Tibial artery (tissue), 4 donors: ENCODE results near the gene TCHH.
"Not testable (repeated sequence)": the region's sequence is repeated elsewhere in the genome, so short reads cannot be mapped to it uniquely, and the experiment has no call there.

Experiments
- DNase-seq, 2 donors: peaks; one replicate each; pipeline ENCODE4 v3.0.0-alpha.2; 2019
- H3K27ac ChIP-seq, 2 donors: fragments of 200-600 bp; sonication (generic) in 1 of 2; 1 replicate in 1 of 2; 2 replicates in 1 of 2; pipeline ENCODE4 v1.5.1; 2018 to 2019; ENCODE audit warnings: mild to moderate bottlenecking in 1 of 2
- H3K27me3 ChIP-seq, 2 donors: fragments of 200-600 bp; sonication (generic) in 1 of 2; one replicate each; pipeline versions ENCODE4 v1.5.1 to v1.6.0; 2016 to 2019
- H3K36me3 ChIP-seq, 3 donors: fragments of 200-600 bp; sonication (generic) in 2 of 3; one replicate each; pipeline ENCODE4 v1.5.1; 2016 to 2019; ENCODE audit warnings: mild to moderate bottlenecking in 2 of 3
- H3K4me1 ChIP-seq, 4 donors: fragments of 200-600 bp; sonication (generic) in 2 of 4; 1 replicate in 3 of 4; 2 replicates in 1 of 4; pipeline ENCODE4 v1.5.1; 2016 to 2019
- H3K4me3 ChIP-seq, 2 donors: fragments of 200-600 bp; sonication (generic) in 1 of 2; 1 replicate in 1 of 2; 2 replicates in 1 of 2; pipeline ENCODE4 v1.5.1; 2018 to 2019; ENCODE audit warnings: mild to moderate bottlenecking in 2 of 2
- H3K9me3 ChIP-seq, 3 donors: fragments of 200-600 bp; sonication (generic) in 1 of 3; one replicate each; pipeline ENCODE4 v1.5.1; 2016 to 2019
- CTCF ChIP-seq, 2 experiments: fragments of 200-600 bp in 1 of 2; fragments of 450-650 bp in 1 of 2; IDR thresholded peaks; one replicate each; pipeline ENCODE4 v1.5.1; 2017 to 2019; ENCODE audit warnings: antibody characterized with exemption in 2 of 2, mild to moderate bottlenecking in 1 of 2, moderate library complexity in 1 of 2
- intact Hi-C: fragments of 100-400 bp; cut with DNase I; formaldehyde crosslinking; loops from one replicate; pipeline ENCODE4 v1.15.0; 2023; ENCODE audit warnings: low total_unique reads

TCHH gene

DNA sequence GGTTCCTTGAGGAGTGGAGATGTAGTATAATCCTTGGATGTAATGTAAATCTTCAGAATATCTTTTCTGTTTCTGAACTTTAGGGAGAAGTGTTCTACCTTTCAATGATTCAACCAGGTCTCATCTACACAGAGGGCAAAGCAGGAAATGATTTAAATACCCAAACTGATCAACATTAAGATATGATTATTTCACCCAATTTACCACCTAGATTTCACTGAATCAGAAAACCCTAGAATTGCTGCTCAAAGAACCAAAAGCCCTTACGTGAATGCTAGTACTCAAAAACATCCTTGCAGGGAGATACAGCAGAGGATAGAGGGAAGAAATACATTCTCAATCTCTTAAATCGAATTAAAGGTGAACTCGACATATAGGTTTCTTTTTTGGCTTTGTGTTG is 38.8 kb upstream of the TCHH start:
- Histone ChIP-seq H3K4me3 (no peak overlapping the region), H3K27ac (no peak overlapping the region), H3K36me3 (no peaks in the 10 kb centered on the region), H3K27me3 (no peaks in the 10 kb centered on the region), H3K4me1 (no peaks in the 10 kb centered on the region), H3K9me3 (peaks cover 0 to 6% (median 0%) of the 10 kb centered on the region in 3 donors)
- intact Hi-C loops: no loop called here
- no peak for DNase-seq
- TF ChIP-seq CTCF (IDR thresholded peaks at IDR 0.05): no peak

- Histone ChIP-seq H3K27me3 (no peaks in the 10 kb centered on the region), H3K4me3 (no peak overlapping the region), H3K36me3 (no peaks in the 10 kb centered on the region), H3K4me1 (no peaks in the 10 kb centered on the region), H3K27ac (no peak overlapping the region), H3K9me3 (peaks cover 0 to 15% (median 14%) of the 10 kb centered on the region in 3 donors)
- no peak for TF ChIP-seq CTCF (IDR thresholded peaks at IDR 0.05)
- intact Hi-C loops: no loop called here
- DNase-seq: no peak
Observed at GRCh38 chr1:152151646-152152045, 36.4 kb upstream of the TCHH start.

DNA sequence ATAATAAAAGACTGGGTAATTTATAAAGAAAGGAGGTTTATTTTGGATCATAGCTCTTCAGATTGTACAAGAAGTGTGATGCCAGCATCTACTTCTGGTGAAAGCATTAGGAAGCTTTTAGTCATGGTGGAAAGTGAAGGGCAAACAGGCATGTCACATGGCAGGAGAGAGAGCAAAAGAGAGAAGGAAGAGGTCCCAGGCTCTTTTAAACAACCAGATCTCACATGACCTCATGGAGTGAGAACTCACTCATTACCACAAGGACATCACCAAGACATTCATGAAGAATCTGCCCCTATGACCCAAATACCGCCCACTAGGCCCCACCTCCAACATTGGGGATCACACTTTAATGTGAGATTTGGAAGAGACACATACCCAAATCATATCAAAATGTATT is 33.7 kb upstream of the TCHH start:
- Histone ChIP-seq H3K4me3 (no peak overlapping the region), H3K4me1 (no peaks in the 10 kb centered on the region), H3K27ac (no peak overlapping the region), H3K36me3 (no peaks in the 10 kb centered on the region), H3K27me3 (peaks cover 0 to 3% of the 10 kb centered on the region in 2 donors), H3K9me3 (peaks cover 0 to 15% (median 14%) of the 10 kb centered on the region in 3 donors)
- TF ChIP-seq CTCF (IDR thresholded peaks at IDR 0.05): no peak
- intact Hi-C loops: no loop called here
- no peak for DNase-seq

GRCh38 chr1:152148051-152148450 is 32.8 kb upstream of the TCHH start:
- H3K4me1 ChIP-seq: no peaks in the 10 kb centered on the region
- no peak overlapping the region for H3K4me3 ChIP-seq
- H3K27ac ChIP-seq: no peak overlapping the region
- DNase-seq: no peak
- intact Hi-C loops: no loop called here
- H3K27me3 ChIP-seq: peaks cover 0 to 3% of the 10 kb centered on the region in 2 donors
- H3K36me3 ChIP-seq: no peaks in the 10 kb centered on the region
- TF ChIP-seq CTCF (IDR thresholded peaks at IDR 0.05): no peak
- peaks cover 0 to 15% (median 14%) of the 10 kb centered on the region in 3 donors for H3K9me3 ChIP-seq

GRCh38 chr1:152145769-152146168 is 30.5 kb upstream of the TCHH start:
- intact Hi-C loops: no loop called here
- no peak overlapping the region for H3K4me3 ChIP-seq
- TF ChIP-seq CTCF (IDR thresholded peaks at IDR 0.05): no peak

GRCh38 chr1:152144674-152145183 is 29.5 kb upstream of the TCHH start:
- H3K4me1 ChIP-seq, H3K36me3 ChIP-seq, DNase-seq, H3K27me3 ChIP-seq, H3K4me3 ChIP-seq, intact Hi-C loops, H3K27ac ChIP-seq: not testable (repeated sequence)
- peaks cover 0 to 15% (median 14%) of the 10 kb centered on the region in 3 donors for H3K9me3 ChIP-seq

More at GRCh38 chr1:152145769-152146168, 30.5 kb upstream of the TCHH start:
- peaks cover 0 to 7% of the 10 kb centered on the region in 2 donors for H3K27me3 ChIP-seq
- H3K27ac ChIP-seq: no peak overlapping the region
- H3K9me3 ChIP-seq: peaks cover 0 to 15% (median 14%) of the 10 kb centered on the region in 3 donors
- no peaks in the 10 kb centered on the region for H3K36me3 ChIP-seq
- no peak for DNase-seq
- H3K4me1 ChIP-seq: no peaks in the 10 kb centered on the region
